GM18909 (cell line): Measurements from ENCODE around the gene MRPL40.

Source experiments
- ATAC-seq: cut with Tn5 transposase; IDR thresholded peaks from one replicate; pipeline ENCODE4 v1.9.1; 2021; ENCODE audit warnings: mild to moderate bottlenecking; ENCODE audit not compliant: unreplicated experiment, poor library complexity

Gene MRPL40

DNA sequence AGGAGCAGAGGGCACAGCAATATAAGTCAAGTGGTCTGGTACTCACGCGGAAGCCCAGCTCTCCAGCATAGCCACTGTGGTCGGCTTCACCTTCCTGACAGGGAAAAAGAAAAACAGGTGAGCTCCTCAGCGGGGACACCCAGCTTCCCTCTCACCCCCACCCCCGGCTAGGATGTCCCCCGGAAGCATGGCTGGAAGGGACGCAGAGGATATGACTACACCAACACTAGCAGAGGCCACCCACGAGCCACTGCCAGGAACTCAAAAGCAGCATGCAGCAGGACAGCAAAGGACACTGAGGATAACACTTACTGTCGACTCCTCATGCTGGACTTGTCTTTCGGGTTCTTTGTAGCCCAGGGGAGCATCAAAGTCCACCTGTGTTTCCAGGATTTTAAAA is 24.2 kb downstream of the MRPL40 start:
- ATAC-seq = no peak

DNA sequence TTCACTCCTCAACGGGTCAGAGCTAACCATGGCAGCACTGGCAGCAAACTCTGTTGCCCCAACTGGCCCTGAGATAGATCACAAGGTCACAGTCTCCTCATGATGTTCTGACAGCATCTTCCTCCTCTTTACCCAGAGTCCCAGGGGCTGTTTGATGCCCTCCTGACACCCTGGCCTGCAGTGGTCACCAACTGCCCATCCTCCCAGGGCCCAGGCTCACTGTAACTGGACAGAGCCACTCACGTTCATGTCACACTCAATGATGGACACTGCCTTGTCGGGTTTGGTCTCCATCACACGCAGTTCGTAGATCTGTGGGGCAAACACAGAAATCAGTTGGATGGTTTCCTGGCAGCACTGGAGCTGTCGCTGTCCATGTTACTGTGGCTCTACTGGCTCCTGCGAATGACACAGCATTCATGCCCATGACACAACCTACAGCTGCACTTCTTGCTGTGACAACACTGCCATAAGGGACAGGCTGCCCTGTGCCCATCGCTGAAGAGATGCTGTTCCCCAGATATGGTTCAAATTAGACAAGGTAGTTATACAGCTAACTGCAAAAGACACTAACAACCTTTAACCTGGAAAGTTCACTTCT is 25.6 kb downstream of the MRPL40 start:
- no peak for ATAC-seq

DNA sequence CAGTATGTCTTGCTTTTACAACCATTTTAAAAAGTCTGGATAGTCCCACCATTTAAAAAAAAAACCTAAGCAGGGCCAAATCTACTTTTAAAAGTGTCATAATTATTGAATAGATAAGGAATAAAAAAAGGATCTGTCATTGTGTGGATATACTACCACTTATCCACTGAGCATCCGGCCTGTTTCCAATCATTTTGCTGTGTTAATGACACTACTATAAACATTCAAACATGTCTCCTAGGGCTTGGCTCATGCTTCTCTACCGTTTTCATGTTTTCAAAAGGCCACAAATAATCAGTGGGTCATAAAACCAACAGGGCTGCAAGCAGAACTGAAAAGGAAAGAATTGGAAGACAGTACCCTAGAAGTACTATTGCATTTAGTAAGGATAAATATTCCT is 27.7 kb downstream of the MRPL40 start:
- no peak for ATAC-seq

GRCh38 chr22:19461506-19461905 is 29.2 kb downstream of the MRPL40 start:
- no peak for ATAC-seq

GRCh38 chr22:19463008-19463407 is 30.7 kb downstream of the MRPL40 start:
- no peak for ATAC-seq

DNA sequence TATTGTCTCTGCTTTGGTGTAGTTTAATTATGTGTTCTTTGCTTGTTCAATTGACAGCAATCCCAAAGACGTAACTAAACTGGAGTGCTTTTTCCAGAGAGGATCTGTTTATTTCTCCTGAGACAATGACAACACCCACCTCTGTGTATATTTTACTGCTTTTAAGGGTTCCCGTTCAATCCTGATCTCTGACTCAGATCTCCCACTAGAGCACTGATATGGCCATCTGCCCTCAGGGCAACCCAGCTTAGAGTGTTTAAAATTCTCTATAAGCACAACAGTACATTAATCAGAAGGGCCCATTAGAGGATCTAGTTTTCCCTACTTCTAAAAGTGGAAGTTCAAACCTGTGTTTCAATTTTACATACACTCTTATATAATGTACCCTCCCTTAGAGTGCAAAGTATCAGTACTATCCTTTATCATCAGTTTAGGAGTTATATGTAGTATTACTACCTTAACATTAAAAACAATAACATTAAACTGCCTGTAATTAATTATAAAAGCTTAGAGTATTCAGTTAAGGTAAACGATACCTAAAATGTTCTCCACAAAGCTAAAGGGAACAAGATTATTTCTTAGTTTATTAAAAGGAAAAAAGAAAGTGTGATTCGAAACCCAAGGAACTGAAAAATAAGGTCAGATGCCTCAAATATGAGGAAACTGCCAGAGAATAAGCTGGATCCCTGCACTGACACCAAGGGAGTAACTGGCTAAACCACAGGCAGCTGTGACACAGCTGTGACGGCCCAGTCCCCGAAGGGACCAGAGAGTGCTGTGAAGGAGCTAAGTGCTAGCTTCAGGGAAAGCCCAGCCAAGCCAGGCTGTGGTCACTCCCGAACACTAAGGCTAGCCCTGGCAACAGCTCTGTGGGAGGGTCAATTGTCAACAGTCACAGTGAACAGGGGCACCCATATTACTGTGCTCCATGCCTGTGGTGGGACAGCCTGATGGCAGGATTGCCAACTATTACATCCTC is 31.4 kb downstream of the MRPL40 start:
- no peak for ATAC-seq

GRCh38 chr22:19464546-19464945 is 32.2 kb downstream of the MRPL40 start:
- no peak for ATAC-seq

DNA sequence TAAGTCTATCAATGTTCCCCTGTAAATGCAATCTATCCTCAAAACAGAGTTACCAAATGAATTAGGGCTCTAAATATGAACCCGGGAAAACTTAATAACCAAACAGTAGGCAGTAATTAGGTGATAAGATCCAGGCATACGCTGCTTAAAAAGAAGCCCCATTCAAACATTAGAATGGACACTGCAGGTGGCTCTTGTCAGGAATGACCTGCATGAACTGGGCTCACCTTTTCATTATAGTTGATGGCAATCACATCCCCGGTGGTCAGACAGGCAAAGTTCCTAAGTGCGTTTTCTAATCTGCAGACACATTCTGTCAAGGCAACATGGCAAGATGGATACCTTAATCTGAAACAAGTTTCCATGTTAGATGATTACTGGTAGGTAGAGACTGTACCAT is 32.6 kb downstream of the MRPL40 start:
- ATAC-seq = no peak

DNA sequence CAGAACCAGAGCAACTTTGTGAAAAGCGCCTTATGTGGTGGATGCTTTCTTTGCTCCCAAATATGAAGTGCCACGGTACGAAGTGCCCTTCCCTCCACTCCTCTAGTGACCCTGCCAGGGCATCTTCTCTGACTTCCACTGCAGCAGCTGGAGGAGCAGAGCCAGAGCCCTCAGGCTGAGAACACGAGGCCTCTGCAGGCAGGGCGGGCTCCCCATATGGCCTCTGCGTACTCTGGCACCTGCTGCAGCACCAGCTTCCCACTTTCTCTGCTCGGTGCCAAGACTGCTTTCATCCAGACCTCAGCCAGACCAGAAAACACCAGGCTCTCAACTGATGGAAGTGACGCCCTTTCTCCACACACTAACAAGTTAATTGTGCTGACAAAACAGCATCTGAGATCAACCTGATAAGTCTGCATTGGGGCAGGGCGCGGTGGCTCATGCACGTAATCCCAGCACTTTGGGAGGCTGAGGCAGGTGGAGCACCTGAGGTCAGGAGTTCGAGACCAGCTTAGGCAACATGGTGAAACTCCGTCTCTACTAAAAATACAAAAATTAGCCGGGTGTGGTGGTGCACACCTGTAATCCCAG is 33.9 kb downstream of the MRPL40 start:
- no peak for ATAC-seq

DNA sequence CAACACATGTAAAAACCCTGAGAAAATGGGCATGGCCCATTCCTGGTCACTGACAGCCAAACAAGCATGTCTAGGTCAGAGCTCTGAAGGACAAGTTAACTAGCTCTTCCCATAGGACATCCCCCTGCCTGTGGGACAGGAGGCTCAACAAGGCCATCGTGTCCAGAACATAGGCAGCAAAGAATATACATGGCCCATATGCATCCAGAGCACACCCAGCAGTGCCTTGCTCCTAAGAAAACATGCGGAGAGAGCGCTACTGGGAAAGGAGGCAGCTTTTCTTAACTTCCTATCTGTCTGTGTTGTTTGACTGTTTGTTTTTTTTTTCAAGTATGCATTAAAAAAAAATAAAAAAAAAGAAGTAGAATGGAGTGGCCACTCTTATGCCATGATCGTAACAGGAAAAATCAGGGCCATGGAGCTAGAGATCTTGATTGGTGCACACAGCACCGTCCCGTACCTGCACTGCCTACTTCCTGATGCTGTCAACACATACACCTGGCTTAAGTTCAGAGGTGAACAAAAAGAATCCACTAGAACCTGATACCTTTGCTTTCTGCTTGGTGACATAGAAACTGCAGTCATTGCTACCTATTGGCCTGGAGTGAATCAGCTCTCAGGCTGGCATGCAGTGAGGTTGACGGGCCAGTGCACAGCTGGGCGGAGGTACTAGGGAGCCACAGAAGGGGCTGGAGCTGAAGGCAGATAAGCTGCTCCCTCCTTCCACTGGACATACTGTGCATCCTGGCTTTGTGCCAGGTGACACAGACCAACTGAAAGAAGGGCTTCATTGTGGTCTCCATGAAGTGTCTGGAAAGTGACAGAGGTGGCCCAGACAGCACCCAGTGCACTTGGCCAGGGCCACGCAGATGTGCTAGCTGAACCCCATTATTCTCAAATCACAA is 34.8 kb downstream of the MRPL40 start:
- no peak for ATAC-seq

- no peak for ATAC-seq
These were observed 35.6 kb downstream of the MRPL40 start for GRCh38 chr22:19467912-19468311.

GRCh38 chr22:19469421-19469820 is 37.1 kb downstream of the MRPL40 start:
- no peak for ATAC-seq

GRCh38 chr22:19470010-19470409 is 37.7 kb downstream of the MRPL40 start:
- no peak for ATAC-seq

DNA sequence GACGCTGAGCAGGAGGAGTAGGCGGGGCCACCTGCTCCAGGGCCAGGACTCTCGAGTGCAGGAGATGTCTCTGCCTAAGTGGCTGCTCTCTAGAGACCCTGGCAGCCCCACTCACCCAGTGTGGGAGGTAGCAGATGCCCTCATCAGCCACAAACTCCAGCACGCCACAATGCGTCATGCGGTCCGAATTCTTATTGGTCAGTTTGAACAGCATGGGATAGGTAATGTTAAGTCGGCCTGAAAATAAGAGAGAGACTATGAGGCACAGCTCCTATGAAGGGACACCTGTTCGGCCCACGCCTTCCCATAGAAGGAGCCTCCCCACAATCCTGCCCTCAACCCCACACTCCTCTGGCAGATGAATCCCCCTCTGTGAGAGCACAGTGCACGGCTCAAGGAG is 39.2 kb downstream of the MRPL40 start:
- ATAC-seq = no peak

DNA sequence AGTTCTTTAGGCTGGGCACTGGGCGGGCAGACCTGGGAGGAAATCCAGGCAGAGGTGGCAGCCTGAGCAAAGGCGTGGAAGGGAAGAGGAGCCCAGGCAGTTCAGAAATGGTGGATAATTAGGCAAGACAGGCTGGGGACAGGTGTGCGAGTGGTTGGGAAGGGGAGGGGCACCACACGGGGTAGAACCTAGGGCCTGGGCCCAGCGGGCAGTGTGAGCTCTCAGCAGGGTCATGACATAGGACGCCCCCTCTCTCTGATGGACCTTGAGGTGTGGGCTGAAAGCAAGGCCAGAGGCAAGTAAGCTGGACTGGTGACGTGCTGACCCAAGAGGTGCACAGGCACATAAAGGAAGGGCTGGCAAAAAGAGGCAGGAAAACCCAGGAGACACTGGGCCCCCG is 39.9 kb downstream of the MRPL40 start:
- no peak for ATAC-seq

DNA sequence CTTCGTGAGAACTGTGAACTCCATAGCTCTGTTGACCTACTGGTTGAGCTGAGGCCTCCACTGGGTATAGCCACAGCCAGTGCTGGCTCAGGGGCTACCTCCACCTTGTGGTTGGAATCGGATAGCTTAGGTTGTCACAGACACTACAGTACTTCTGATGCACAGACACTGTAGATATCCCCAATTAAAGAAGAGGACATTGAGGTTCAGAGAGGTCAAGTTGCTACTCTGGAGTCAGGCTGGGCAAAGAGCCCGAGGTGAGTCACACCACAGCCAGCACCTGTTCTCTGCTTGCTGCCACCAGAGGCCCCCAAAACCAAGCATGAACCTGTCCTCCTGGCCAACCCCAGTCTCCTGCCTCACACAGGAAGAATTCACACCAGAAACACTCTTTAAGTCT is 41.2 kb downstream of the MRPL40 start:
- no peak for ATAC-seq

DNA sequence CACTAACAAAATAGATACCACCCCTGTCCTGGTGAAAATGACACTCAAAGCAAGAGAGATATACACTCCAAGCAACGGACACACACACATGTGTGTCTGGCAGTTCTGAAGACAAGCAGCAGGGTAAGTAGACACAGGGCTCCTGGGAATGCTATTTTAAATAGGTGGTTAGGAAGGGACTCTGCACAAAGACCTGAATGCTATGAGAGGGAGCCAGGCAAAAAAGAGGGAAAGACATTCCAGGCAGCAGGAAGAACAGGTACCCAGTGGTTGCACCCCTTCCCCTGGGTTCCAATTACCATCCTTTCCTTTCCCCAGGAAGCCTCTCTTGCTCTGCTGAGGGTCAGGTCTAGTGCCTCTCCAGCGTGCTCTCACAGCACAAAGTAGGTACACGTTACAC is 43.7 kb downstream of the MRPL40 start:
- no peak for ATAC-seq

DNA sequence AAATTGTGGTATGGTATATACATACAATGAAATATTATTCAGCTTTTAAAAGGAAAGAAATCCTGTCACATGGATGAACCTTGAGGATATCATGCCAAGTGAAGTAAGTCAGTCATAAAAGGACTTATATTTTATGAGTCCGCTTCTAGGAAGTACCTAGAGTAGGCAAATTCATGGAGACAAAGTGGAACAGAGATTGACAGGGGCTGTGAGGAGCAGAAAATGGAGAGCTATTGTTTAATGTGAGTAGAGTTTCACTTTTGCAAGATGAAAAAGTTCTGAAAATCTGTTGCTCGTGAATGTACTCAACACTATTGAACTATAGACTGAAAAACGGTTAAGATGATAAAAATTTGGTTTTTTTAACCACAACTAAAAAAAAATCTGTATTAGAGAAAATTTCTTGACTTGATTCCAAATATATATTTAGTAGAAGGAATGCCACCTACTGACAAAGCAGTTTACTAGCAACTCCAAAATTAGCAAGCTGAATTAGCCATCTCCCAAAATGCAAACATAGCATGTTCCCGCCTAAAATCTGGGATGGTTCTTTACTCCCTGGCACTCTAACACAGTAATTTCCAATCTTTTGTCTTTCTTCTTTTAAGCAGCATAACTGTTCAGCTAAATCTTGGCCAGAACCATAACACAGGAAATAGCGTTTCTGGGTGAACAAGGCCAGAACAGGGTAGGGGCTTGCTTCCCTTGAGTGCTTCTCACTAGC is 45.1 kb downstream of the MRPL40 start:
- ATAC-seq = no peak

GRCh38 chr22:19478045-19478900 is 45.9 kb downstream of the MRPL40 start:
- ATAC-seq = no peak
